Testis (tissue), 3 donors: ENCODE measurements around the gene GIGYF1. TPM values are rescaled to one million over a fixed set of nuclear protein-coding genes. Genes with fewer than 3 reads are reported as not detected.
A peak's percentile ranks its signal among the peaks of the same experiment; 100 is the strongest.
"Not testable (repeated sequence)": the region's sequence is repeated elsewhere in the genome, so short reads cannot be mapped to it uniquely, and the experiment has no call there.

Experiments
- DNase-seq: peaks from one replicate; pipeline ENCODE4 v3.0.0-alpha.2; 2019
- H3K27ac ChIP-seq, 2 donors: fragments of 200-600 bp; sonication (generic); one replicate each; pipeline ENCODE4 v1.5.1; 2019
- H3K27me3 ChIP-seq: fragments of 200-600 bp; sonication (generic); one replicate; pipeline ENCODE4 v1.5.1; 2019
- H3K36me3 ChIP-seq: fragments of 200-600 bp; sonication (generic); one replicate; pipeline ENCODE4 v1.5.1; 2017; ENCODE audit warnings: low read depth; ENCODE audit errors: missing control alignments
- H3K4me1 ChIP-seq: fragments of 200-600 bp; sonication (generic); one replicate; pipeline ENCODE4 v1.5.1; 2019
- H3K4me3 ChIP-seq, 2 donors: fragments of 200-600 bp; sonication (generic); one replicate each; pipeline ENCODE4 v1.5.1; 2017 to 2019
- H3K9me3 ChIP-seq: fragments of 200-600 bp; sonication (generic); one replicate; pipeline ENCODE4 v1.5.1; 2017
- POLR2A ChIP-seq: fragments of 450-650 bp; IDR thresholded peaks from one replicate; pipeline ENCODE4 v1.6.1; 2017; ENCODE audit warnings: antibody characterized with exemption, mild to moderate bottlenecking, moderate library complexity
- WGBS, 2 donors: methylation state at CpG; one replicate each; pipeline ENCODE4 v1.1.5; 2018; 5-methylcytosine and 5-hydroxymethylcytosine counted together
- intact Hi-C: fragments of 100-400 bp; cut with DNase I; formaldehyde crosslinking; loops from one replicate; pipeline ENCODE4 v1.15.1; 2023; ENCODE audit warnings: low total_unique reads
- polyA plus RNA-seq: library from polyadenylated mRNA; stranded (reverse); fragments of 350-450 nt; fragmentation: Illumina TruSeq; extraction: RNeasy Lipid Tissue Mini Kit (QIAGEN cat#74804); gene quantifications from one replicate; pipeline ENCODE4 v1.2.3, GENCODE V29; 2014; ENCODE audit warnings: low read depth, low replicate concordance; ENCODE audit not compliant: insufficient read depth
- total RNA-seq, 2 donors: library from RNA; depleted of rRNA; stranded (reverse); fragments of >200 nt; gene quantifications; one replicate each; pipeline ENCODE4 v1.2.3, GENCODE V29; 2016
- TF ChIP-seq, protein P1 (sequence below), 3 experiments: fragments of 450-650 bp in 2 of 3; fragments of 200-600 bp in 1 of 3; sonication (generic) in 1 of 3; IDR thresholded peaks; one replicate each; pipeline ENCODE4 v1.5.1; 2016 to 2019; ENCODE audit warnings: antibody characterized with exemption in 3 of 3, mild to moderate bottlenecking in 2 of 3, moderate library complexity in 1 of 3

Gene GIGYF1
- total and polyA plus RNA-seq, 3 donors from 2014 or later: 40.5 to 106 (median 105) TPM

DNA sequence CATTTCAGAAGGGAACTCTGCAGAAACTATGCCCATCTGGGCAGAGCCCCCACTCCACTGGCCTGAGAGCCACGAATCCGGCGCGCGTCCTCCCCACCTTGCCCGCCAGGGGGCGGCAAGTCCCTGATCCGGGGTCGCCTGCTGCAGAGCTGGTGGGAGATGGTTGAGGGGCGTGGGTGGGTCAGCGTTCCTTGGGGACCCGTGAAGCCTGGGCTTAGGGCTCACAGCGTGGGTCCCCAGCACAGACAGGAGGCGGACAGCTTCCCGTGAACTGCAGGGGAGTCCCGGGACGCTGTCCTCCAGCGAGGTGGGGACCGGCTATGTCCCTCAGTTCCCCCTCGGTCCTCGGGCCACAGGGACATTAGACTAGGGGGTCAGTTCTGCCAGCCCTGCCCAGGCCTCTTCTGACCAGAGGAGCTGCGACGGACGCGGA is 11.3 kb upstream of the GIGYF1 start:
- peak overlapping the region; percentile 83 to 90 for H3K27ac ChIP-seq
- H3K27me3 ChIP-seq: no peaks in the 10 kb centered on the region
- 0% methylated on average over 5 to 20 of the region's 25 CpGs for WGBS, 2 donors
- DNase-seq: peak; percentile 84
- H3K4me1 ChIP-seq: peaks cover 7% of the 10 kb centered on the region
- H3K9me3 ChIP-seq: no peaks in the 10 kb centered on the region
- H3K4me3 ChIP-seq: peak overlapping the region; percentile 75 to 77
- TF ChIP-seq POLR2A: no peak
- TF ChIP-seq, protein P1, sequence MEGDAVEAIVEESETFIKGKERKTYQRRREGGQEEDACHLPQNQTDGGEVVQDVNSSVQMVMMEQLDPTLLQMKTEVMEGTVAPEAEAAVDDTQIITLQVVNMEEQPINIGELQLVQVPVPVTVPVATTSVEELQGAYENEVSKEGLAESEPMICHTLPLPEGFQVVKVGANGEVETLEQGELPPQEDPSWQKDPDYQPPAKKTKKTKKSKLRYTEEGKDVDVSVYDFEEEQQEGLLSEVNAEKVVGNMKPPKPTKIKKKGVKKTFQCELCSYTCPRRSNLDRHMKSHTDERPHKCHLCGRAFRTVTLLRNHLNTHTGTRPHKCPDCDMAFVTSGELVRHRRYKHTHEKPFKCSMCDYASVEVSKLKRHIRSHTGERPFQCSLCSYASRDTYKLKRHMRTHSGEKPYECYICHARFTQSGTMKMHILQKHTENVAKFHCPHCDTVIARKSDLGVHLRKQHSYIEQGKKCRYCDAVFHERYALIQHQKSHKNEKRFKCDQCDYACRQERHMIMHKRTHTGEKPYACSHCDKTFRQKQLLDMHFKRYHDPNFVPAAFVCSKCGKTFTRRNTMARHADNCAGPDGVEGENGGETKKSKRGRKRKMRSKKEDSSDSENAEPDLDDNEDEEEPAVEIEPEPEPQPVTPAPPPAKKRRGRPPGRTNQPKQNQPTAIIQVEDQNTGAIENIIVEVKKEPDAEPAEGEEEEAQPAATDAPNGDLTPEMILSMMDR (IDR thresholded peaks at IDR 0.05): peak; percentile 91 to 92 (median 92)
- intact Hi-C loops: loop anchor here (5.0 kb wide), 1 partner anchor 147 kb away; the partner anchor contains the start of gene SLC12A9
- no peaks in the 10 kb centered on the region for H3K36me3 ChIP-seq

DNA sequence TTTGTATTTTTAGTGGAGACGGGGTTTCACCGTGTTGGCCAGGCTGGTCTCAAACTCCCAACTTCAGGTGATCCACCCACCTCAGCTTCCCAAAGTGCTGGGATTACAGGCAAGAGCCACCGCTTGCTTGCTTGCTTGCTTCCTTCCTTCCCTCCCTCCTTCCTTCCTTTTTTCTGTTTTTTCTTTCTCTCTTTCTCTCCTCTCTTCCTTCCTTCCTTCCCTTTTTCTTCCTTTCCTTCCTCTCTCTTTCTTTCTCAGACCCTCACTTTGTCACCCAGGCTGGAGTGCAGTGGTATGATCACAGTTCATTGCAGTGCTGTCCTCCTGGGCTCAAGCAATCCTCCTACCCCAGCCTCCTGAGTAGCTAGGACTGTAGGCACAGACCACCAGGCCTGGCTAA is 7.0 kb upstream of the GIGYF1 start:
- intact Hi-C loops: not testable (repeated sequence)

DNA sequence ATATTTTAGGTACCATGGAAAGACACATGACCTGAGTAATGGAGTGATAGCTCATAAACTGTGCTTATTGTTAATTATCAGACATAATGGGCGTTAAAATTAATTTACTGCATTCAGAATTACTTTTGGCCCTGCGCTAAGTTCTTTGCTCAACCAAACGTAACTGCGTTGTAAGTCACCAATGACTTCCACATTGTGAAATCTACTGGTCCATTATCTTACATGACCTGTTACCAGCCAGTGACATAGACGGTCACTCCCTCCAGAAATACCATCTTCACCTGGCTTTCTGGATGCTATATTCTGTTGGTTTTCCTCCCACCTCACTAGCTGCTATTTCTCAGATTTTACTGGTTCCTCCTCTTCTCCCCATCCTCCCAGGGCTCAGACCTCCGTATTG is 5.0 kb upstream of the GIGYF1 start:
- WGBS, 2 donors: 68 to 73% methylated on average over 5 to 6 of the region's 6 CpGs
- intact Hi-C loops: no loop called here

More for the DNA sequence above, 7.0 kb upstream of the GIGYF1 start:
- H3K4me1 ChIP-seq, H3K9me3 ChIP-seq, H3K27ac ChIP-seq, H3K27me3 ChIP-seq, H3K4me3 ChIP-seq, DNase-seq, H3K36me3 ChIP-seq: not testable (repeated sequence)
- 77 to 80% methylated on average over 3 of the region's 3 CpGs for WGBS, 2 donors

DNA sequence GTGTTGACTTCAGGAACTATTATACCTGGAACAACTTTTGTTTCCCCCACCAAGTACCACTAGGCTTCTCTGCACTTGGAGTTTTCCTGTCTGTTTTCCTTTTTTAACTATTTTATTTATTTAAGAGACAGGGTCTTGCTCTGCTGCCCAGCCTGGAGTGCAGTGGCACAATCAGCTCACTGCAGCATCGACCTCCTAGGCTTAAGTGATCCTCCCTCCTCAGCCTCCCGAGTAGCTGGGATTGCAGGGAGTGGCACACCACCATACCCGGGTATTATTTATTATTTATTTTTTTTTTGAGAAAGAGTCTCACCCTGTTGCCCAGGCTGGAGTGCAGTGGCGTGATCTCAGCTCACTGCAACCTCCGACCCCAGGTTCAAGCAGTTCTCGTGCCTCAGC is 2.1 kb upstream of the GIGYF1 start:
- intact Hi-C loops: no loop called here
- Histone ChIP-seq H3K4me1 (peaks cover 27% of the 10 kb centered on the region), H3K36me3 (no peaks in the 10 kb centered on the region), H3K9me3 (no peaks in the 10 kb centered on the region), H3K4me3 (no peak overlapping the region), H3K27ac (no peak overlapping the region), H3K27me3 (no peaks in the 10 kb centered on the region)
- TF ChIP-seq POLR2A: no peak
- TF ChIP-seq, protein P1 (IDR thresholded peaks at IDR 0.05): no peak
- 85% methylated on average over 6 of the region's 6 CpGs for WGBS, 2 donors
- no peak for DNase-seq

More for the DNA sequence above, 5.0 kb upstream of the GIGYF1 start:
- H3K4me3 ChIP-seq: no peak overlapping the region
- H3K9me3 ChIP-seq: no peaks in the 10 kb centered on the region
- TF ChIP-seq, protein P1 (IDR thresholded peaks at IDR 0.05): no peak
- no peak for TF ChIP-seq POLR2A
- no peaks in the 10 kb centered on the region for H3K36me3 ChIP-seq
- H3K27ac ChIP-seq: no peak overlapping the region
- H3K4me1 ChIP-seq: peaks cover 6% of the 10 kb centered on the region
- no peak for DNase-seq
- H3K27me3 ChIP-seq: no peaks in the 10 kb centered on the region

DNA sequence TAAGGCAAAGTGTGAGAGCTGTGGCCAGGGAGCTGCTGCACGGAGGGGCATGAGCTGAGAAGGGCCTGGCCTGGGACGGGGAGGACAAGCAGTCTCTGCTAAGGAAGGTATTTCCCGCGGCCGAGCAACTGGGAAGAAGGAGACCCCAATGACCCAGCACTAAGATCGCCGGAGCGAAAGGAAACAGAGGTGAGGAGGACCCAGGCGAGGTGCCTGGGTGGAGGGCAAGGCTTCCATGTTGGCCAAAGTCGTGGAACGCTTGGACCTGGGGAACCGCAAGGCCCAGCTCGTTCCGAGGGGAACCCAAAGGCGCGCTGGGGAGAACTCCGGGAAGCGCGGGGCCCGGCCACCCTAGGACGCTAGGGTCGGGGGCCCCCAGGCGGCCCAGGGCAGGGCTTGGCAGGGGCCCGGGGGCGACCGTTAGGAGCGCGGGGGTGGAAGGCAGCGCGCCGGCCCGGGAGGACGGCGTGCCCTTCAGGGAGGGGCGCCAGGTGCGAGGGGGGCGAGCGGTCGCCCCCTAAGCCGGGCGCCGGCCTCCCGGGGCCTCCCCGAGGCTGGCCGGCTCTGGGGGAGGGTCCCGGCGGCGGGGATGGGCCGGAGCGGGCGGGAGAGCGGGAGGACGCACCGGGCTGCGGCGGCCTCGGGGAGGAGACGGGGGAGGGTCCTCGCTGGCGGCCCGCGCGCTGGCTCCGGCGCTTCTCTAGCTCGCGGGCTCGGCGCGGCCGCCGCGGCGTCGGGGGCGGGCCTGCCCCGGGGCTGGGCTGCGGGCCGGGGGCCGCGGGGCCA is 545 bp downstream of the GIGYF1 start:
- WGBS, 2 donors: 1 to 4% methylated on average over 7 to 52 of the region's 81 CpGs
- no peak for TF ChIP-seq POLR2A
- TF ChIP-seq, protein P1 (IDR thresholded peaks at IDR 0.05): no peak
- Histone ChIP-seq H3K36me3 (no peaks in the 10 kb centered on the region), H3K27ac (peak overlapping the region; percentile 86 to 96), H3K4me1 (peaks cover 42% of the 10 kb centered on the region), H3K9me3 (no peaks in the 10 kb centered on the region), H3K4me3 (peak overlapping the region; percentile 88 to 91), H3K27me3 (no peaks in the 10 kb centered on the region)
- no peak for DNase-seq
- intact Hi-C loops: loop anchor here (5.0 kb wide), 2 partner anchors 126 to 226 kb away; no protein-coding TSS in a partner anchor
